Stimulated activated CD8-positive, alpha-beta memory T cell treated with anti-CD3 and anti-CD28 coated beads, Interleukin-12 subunit alpha, Interleukin-12 subunit beta, amount 100 ng/mL, for 1 hour (primary cell): ENCODE measurements around the gene TRIM61.
"Not testable (repeated sequence)": the region's sequence is repeated elsewhere in the genome, so short reads cannot be mapped to it uniquely, and the experiment has no call there.

Experiments
- DNase-seq: peaks from one replicate; pipeline ENCODE4 v3.0.0-alpha.2; 2020; ENCODE audit warnings: low read depth

TRIM61 gene

DNA sequence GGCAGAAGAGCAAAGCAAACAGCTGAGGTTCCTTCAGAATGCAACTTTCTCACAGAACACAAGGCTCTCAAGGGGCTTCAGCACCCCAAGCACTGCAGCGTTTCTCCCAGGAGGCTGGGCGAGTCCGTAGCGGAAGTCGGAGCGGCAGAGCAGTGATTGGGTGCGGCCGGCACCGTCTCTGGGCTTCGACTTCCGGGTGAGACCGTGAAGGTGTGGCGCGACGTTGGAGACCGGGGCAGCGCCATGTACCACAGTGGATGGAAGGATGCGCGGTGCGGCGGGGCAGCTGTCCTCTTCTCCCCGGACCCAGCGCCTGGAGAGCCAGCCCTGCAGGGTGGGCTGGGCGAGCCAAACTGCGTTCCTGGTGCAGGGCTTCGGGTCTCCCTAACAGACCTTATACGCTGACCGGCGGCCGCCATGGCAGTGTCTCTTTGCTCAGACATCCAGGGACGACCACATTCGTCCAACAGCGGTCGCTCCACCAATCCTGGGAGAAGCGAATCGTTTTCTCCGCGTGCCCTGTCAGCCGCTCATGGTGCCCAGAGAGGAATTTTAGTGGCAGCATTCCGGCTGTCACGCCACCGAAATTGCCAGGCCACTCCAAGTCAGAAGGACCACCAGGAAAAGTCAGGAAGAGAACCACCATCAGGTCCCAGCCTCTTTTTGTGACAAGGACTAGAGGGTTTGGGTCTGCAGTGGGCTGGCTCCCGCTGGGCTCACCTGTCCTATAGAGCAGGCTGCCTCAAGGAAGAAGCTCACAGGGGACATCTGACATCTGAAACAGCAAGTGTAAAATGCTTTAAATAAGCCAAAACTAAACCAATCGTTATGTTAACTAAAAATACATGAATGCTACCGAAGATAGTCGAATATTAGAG is 20.5 kb downstream of the TRIM61 start:
- DNase-seq: peak; percentile 49

DNA sequence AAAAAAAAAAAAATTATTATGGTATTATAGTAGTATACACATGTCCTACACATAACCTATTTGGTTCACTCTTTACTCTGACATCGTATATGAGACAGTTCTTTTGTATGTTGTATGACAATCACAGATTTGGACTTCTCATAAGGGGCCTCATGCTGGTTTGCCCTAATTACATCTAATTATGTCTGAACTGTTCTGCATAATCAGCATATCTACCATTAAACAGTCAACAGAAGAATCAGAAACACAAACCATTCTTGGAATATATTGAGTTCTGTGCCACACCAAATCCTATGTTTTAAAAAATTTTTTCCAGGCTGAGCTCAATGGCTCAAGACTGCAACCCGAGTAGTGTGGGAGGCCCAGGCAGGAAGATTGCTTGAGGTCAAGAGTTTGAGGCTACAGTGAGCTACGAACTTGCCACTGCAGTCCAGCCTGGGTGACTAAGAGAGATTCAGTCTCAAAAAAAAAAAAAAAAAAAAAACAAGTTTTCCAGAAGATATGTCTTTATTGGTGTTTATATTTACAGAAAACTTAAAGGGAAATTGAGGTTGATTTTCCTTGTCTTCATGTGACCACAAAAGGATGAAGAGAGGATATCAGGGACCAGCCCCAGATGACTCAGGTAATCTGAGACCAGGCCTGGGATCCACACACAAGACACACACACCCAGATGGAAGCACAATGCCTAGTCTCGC is 22.2 kb downstream of the TRIM61 start:
- DNase-seq: no peak

DNA sequence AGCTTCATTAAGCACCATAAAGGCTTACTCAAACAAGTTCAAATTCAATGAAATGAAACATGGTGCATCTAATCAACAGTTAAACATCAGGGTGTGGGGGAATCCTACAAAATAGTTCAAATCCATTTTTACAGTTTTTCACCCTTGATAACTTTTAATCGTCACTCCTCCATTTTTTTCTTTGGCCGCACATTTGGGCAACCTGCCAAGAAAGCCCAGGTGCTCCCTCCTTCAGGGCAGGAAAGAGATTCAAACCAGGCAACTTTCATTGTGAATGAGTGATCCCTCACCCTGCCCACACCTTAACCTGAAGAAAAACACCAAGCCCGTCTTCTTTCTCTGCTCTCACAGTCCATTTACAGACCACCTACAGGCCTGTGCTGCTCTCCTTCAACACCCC is 24.9 kb downstream of the TRIM61 start:
- no peak for DNase-seq

DNA sequence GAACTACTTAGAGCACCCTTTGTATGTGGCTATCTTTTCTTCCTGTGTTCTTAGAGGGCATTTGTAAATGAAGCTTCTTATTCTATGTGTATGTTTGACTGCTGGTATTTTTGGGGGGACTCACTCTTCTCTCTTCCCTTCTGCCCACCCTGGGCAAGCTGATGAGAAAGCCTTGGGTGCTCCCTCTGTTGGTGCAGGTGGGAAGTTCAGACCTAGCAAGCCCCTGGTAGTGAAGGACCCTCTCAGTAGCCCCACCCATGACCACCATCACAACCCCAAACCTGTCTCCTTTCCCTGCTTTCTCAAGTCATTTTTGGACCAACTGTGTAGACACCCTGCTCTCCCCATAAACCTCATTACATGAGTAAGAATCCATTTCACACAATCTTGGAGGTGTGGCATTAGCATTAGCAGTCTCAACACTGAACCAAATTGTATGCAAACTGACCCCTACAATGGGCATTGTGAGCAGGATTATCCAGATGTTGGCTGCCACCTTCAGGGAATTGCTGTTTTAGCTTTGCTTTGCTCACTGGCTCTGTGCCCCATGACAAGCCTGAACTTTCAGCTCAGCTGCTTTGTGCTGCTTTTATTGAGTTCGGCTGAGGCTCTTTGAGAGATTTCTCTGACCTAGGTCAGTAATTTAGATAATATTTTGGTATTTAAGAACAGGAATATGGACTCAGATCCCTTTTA is 27.9 kb downstream of the TRIM61 start:
- DNase-seq: no peak

DNA sequence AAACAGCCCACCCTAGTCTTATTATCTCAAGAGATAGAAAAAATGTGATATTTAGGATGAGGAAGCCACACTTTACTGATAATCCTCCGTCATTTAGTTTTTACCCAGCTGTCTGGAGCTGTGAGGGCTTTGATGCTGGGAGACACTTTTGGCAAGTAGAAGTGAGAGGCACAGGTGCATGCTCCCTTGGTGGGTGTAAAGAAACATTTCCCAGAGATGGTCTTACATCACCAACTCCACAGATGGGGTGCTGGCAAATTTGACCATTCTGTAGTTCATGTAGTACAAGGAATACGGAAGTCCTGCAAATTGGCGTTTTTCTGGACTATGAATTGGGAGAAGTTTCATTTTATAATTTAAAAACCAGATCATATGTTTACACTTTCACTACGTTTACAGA is 28.5 kb downstream of the TRIM61 start:
- DNase-seq: no peak

DNA sequence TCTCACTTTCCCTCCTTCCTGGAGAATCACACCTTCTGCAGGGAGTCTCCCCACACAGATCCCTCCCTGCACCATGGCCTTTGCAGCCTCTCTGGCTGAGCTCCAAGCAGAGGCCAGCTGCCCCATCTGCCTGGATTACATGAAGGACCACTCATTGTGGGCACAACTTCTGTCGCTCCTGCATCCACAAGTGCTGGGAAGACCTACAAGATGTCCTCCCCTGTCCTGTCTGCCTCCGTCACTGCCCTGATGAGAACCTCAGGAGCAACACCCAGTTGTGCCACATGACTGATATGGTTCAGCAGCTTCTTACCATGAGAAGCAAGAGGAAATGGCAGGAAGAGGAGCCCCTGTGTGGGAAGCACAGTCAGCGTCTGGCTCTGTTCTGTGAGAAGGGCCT is 29.5 kb downstream of the TRIM61 start:
- DNase-seq: not testable (repeated sequence)

DNA sequence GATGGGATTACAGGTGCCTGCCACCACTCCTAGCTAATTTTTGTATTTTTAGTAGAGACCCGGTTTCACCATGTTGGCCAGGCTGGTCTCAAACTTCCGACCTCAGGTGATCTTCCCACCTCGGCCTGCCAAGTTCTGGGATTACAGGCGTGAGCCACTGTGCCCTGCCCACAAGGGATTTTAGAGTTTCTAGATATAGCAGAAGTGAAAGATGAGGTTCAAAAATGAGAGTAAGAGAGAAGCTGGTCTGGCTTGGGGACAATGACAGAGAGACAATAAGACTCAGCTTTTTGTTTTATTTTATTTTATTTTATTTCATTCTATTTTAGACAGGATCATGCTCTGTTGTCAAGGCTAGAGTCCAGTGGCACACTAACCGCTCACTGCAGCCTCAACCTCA is 30.6 kb downstream of the TRIM61 start:
- DNase-seq: no peak

DNA sequence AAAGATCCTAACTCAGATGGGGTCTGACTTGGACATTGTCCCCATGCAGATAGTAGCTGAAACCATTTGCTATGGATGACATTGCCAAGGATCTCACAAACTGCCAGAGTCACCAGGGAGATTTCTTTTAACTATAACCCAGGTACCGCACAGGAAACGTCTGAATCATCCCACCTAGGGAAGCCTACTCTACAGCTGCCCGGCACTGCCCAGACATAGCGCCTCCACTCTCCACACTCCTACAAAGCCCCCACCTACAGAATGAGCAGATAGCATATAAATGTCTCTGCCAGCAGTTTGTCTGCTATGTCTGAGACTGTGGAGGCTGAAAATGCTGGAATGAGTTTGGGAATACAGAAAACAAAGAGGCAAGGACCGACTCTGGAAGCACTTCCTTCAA is 32.3 kb downstream of the TRIM61 start:
- DNase-seq: no peak

DNA sequence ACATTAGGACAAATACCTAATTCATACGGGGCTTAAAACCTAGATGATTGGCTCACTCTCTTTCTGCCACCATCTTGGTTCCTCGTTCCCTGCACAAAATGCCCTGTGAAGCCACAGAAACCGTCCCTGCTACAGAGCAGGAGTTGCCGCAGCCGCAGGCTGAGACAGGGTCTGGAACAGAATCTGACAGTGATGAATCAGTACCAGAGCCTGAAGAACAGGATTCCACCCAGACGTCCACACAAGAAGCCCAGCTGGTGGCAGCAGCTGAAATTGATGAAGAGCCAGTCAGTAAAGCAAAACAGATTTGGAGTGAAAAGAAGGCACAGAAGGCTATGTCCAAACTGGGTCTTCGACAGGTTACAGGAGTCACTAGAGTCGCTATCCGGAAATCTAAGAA is 34.3 kb downstream of the TRIM61 start:
- no peak for DNase-seq

DNA sequence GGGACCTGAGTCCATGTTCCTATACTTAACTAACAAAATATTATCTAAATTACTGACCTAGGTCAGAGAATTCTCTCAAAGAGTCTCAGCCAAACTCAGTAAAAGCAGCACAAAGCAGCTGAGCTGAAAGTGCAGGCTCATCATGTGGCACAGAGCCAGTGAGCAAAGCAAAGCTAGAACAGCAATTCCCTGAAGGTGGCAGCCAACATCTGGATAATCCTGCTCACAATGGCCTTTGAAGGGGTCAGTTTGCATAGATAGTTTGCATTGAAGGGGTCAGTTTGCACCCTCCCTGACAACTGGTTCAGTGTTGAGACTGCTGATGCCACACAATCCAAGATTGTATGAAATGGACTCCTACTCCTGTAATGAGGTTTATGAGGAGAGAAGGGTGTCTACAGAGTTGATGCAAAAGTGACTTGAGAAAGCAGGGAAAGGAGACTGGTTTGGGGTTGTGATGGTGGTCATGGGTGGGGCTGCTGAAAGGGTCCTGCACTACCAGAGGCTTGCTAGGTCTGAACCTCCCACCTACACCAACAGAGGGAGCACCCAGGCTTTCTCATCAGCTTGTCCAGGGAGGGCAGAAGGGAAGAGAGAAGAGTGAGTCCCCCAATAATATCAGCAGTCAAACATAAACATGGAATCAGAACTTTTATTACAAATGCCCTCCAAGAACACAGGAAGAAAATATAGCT is 39.7 kb downstream of the TRIM61 start:
- no peak for DNase-seq

DNA sequence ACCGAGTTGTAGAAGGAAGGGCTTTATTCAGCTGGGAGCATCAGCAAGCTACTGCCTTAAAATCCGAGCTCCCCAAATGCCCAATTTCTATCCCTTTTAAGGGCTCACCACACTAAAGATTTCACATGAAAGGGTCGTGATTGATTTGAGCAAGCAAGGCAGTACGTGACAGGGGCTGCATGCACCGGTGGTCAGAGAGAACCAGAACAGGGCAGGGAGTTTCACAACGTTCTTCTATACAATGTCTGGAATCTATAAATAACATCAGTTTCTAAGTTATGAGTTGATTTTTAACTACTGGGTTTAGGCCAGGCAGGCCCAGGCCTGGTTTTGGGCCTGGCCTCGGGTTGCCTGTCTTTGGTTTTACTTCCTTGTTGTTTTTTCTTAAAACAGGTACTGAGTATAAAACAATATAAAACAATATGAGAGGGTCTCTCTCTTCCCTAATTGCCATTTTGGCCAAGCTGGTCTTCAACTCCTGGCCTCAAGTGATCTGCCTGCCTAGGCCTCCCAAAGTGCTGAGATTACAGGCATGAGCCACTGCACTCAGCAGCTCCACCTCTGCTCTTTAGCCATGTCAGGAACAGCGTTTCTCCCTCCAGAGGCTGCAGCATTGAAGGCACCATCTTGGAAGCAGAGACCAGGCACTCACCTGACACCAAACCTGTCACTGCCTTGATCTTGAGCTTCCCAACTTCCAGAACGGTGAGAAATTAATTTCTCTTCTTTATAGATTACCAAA is 41.4 kb downstream of the TRIM61 start:
- DNase-seq: not testable (repeated sequence)

DNA sequence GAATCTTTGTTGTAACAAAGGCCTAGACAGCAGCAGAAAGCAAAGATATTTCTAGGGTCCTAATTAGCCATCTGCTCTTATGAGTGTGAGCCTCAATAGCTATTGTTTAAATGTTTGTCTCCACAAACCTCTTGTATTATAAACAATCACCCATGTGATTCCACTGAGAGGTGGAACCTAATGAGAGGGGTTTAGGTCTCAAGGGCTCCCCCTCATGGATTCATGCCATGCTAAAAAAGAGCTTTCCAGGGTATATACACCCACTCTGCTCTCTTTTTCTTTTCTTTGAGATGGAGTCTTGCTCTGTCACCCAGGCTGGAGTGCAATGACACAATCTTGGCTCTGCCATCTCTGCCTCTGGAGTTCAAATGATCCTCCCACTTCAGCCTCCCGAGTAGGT is 42.1 kb downstream of the TRIM61 start:
- no peak for DNase-seq

DNA sequence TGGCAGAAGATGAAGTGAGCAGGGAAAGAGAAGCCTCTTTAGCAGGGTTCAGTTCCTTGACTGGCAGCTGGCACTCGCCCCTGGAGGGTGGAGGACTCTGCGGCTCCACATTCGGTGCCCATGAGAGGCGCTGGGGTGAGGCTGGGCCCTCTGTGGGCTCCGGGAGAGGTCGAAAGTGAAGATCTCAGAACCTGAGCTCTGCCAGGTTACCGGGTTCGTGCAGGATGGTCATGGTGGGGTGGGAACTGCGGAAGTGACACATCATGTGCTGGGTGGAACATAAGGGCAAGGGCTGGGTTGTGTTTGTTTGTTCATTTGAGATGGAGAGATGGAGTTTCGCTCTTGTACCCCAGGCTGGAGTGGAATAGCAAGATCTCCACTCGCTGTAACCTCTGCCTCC is 44.2 kb downstream of the TRIM61 start:
- no peak for DNase-seq

DNA sequence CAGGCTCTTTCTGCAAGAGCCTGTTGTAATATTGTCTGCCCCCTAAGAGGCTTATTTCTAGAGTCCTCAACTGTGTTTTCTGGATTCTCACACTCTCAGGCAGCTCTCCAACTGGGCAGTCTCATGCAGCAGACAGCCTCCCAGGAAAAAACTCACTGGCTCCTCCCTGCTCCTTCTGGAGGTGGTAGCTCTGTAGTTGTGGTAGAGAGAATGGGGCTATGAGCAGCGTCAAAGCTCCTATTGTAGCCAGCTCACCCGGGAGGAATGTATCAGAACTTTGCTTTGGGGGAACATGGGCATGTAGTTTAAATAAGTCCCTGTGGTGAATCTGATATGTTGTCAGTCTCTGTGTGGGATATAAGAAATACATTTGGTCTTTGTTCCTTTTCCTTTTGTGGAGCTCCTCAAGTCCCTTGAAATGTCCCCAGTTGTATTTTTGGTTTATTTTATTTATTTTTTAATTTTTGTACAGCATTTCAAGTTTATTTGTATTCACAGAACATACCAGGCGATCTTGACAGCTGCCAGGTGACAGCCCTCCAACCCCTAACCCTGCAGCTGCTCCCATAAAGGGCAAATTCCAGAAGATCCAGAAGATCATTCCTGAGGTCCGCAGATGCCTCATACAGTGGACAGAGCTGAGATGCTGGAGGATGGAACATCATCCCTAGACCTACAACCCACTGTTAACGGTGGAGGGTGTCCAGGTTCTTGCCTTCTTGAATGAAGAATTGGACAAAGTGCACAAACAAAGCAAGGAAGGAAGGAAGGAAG is 45.7 kb downstream of the TRIM61 start:
- no peak for DNase-seq

DNA sequence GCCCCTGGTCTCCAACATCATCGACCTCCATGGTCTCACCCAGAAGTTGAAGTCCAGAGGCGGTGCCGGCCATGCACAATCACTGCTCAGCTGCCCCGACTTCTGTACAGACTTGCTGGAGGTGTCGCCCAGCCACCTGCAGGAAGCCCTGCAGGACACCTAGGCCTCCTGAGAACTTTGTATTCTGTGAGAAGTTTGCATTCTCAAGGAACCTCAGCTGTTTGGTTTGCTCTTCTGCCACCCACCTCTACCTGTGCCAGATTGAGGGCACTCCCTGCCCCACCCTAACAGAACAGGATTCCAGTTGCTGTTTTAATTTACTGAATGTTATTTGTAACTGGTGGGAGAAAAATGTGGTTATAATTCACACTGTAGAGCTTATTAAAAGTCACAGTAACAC is 46.8 kb downstream of the TRIM61 start:
- DNase-seq: no peak

DNA sequence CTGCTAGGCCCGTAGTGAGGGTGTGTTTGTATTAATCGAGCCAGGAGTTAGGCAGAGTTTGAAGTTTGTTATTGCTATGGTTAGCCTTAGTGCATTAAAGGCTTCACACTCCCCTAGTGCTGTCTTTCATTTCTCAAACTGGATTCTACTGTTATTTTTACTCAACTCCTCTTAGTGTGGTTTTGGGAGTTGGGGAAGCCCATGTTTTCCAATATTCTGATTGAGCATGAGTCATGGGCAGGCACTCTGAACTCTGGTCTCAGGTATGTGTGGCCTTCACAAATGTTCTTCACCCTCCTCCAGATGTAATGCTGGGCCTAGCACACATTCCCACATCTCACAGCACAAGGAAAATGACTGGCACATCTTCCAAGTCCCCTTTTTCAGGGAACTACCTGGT is 50.4 kb downstream of the TRIM61 start:
- DNase-seq: not testable (repeated sequence)

DNA sequence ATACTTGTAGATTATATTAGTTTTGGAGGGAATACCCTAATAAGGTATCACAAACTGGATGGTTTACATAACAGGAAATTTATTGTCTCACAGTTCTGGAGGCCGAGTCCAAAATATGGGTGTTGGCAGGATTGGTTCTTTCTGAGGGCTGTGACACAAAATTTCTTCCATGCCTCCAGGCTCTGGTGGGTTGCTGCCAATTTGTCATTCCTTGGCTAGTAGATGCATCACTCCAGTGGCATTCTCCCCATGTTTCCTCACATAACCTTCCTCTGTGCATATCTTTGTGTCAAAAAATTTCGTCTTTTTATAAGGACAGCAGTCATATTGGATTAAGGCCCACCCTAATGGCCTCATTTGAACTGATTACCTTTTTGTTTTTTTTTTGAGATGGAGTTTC is 51.2 kb downstream of the TRIM61 start:
- no peak for DNase-seq

DNA sequence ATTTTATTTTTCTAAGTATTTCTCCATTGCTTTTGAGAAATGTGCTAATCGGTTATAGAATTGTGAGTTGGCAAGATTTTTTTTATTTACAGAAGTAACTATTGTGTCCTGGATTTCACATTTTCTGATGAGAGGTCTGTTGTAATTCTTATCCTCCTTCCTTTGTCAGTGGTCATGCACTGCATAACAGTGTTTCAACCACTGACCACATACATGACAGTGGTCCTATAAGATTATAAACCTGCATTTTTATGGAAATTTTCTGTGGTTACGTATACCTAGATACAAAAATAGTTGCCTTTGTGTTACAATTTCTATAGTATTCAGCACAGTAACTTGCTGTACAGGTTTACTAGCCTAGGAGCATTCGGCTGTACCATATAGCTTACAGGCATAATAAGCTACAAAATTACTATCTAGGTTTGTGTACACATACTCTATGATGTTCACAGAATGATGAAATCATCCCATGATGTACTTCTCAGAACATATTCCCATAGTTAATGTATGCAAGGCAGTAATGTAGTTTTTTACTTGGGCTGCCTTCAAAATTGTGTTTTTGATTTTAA is 52.7 kb downstream of the TRIM61 start:
- no peak for DNase-seq

DNA sequence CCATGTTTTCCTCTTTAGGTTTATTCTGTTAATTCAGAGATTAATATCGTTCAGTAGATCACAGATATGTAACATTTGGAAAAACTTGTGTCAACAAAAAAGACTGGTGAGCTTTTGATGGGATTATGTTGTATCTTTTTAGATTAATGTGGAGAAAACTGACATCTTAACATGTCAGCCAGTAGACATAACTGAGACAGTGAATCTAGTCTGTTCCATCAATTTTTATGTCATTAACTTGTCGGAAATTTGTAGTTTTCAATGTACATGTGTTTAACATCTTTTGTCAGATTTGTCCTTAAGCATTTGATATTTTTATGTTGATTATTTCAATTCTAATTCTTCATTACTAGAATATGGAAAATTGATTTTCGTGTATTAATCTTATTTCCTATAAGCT is 58.5 kb downstream of the TRIM61 start:
- DNase-seq: no peak
